AG10803 (cell line): ENCODE results near the gene GAST.

Experiments
- DNase-seq: peaks from one replicate; pipeline ENCODE4 v3.0.0; 2010; ENCODE audit warnings: low read depth
- H3K4me3 ChIP-seq: 2 replicates; pipeline ENCODE4 v1.5.1; 2011; ENCODE audit warnings: mild to moderate bottlenecking, low read length, control low read depth
- TF ChIP-seq, protein P1 (sequence below): conservative IDR thresholded peaks from 2 replicates; pipeline ENCODE4 v1.5.1; 2011; ENCODE audit warnings: mild to moderate bottlenecking, low read length, control low read depth, inconsistent platforms

GAST gene

DNA sequence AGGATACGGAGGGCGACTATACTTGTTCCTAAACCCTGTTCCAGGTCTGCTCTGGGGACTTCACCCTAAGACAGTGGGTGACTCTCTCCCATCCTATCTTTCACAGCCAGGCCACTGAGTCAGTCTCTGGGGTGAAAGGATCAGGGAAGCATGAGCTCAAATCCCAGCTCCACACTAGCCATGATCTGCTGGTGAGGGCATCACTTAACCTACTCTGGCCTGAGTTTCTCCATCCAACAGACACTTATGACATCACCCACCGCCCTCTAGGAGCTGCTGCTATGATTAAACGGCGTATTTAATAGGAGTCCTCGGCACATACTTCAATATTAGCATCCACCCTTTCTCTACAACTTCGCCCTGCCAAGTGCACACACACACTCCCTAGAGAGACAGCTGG lies 10.1 kb downstream of the GAST start:
- no peak for DNase-seq
- TF ChIP-seq, protein P1, sequence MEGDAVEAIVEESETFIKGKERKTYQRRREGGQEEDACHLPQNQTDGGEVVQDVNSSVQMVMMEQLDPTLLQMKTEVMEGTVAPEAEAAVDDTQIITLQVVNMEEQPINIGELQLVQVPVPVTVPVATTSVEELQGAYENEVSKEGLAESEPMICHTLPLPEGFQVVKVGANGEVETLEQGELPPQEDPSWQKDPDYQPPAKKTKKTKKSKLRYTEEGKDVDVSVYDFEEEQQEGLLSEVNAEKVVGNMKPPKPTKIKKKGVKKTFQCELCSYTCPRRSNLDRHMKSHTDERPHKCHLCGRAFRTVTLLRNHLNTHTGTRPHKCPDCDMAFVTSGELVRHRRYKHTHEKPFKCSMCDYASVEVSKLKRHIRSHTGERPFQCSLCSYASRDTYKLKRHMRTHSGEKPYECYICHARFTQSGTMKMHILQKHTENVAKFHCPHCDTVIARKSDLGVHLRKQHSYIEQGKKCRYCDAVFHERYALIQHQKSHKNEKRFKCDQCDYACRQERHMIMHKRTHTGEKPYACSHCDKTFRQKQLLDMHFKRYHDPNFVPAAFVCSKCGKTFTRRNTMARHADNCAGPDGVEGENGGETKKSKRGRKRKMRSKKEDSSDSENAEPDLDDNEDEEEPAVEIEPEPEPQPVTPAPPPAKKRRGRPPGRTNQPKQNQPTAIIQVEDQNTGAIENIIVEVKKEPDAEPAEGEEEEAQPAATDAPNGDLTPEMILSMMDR = no peak
- H3K4me3 ChIP-seq = no peak overlapping the region

DNA sequence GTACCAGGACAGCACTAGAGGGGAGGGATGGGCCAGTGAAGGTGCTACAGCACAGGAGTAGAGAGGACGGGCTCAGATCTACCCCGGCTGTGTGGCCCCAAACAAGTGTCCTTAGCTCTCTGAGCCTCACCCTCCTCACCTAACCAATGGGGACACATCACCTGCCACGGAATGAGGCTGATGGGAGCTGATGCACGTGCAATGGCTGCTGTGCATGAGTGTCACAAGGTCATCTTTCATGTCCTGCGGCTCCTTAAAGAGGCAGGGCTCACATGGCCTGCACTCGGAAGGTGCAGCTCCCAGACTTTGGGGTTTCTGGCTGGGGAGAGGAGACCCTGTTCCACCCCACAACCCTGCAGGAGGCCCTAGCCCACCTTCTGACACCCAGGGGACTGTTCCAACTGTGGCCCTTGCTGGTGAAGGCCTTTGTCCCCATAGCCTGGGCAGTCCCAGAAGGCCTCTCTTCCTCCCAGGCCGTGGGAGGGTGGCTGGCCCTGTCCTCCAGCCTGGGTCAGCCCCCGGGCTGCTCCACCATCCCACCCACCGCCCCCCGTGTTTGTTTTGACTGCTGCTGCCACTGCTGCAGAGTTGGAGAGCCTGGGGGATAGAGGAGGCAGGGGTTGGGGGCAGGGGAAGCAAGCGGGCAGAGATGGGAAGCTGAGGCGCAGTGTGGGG lies 11.8 kb downstream of the GAST start:
- no peak overlapping the region for H3K4me3 ChIP-seq
- no peak for DNase-seq
- TF ChIP-seq, protein P1 = no peak

DNA sequence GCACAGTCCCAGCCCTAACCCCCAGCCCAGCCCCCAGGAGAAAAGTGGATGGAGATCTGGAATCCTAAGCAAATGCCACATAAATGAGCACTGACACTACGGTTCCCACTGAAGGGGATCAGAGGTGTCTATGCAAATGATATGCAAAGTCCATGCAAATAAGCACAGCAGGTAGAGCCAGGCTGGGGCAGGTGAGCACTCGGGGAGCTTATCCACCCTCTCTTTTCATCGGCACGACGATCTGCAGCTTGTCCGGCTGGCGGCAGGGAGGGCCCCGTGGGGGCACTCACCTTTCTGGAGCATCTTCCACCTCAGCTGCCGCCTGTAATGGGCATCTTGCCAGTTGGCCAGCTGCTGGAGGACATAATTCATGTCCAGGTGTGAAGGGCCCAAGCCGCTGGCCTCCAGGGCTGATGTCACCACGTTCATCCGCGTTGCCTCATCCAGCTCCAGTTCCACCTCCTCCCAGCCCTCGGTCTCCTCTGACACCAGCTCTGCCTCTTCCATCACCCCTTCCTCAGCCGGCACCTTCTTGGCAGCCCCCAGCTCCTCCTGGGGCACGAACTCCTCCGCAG lies 12.4 kb downstream of the GAST start:
- TF ChIP-seq, protein P1 = no peak
- no peak for DNase-seq
- no peak overlapping the region for H3K4me3 ChIP-seq

DNA sequence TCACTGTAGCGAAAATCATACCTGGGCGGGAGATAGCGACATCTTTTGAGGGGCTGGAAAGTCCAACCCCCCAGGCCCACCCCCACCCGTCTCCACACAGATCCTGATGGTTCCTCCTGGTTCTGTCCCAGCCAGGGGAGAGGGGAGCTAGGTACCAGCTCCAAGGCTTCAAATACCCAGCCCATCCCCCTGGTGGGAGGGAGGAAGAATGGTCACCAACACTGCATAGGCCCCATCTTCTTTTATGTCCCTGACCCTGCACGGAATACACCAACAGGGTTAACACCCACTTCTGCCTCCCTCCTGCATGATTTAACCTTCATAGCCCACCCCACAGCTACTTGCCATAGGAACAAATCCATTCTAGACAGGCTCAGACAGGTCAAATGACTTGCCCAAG lies 13.0 kb downstream of the GAST start:
- H3K4me3 ChIP-seq = no peak overlapping the region
- TF ChIP-seq, protein P1 = no peak
- no peak for DNase-seq

DNA sequence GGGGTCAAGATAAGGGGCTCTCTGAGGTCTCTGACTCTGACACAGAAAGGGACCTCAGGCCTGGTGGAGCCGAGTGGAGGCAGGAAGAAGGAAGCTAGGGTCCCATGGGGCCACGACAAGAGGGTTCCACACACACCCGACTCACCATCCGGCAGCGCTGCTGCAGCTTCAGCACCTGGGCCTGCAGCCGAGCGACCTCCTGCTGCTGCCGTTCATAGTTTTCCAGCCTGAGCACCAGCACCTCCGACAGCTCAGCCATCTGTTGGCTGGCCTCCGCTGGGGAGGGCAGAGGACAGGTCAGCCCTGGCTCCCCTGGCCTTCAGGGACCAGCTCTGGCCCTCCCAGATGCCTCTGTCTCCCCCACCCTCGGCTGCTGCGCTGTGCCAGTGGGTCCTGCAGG lies 15.9 kb downstream of the GAST start:
- no peak overlapping the region for H3K4me3 ChIP-seq
- TF ChIP-seq, protein P1 = no peak
- no peak for DNase-seq

DNA sequence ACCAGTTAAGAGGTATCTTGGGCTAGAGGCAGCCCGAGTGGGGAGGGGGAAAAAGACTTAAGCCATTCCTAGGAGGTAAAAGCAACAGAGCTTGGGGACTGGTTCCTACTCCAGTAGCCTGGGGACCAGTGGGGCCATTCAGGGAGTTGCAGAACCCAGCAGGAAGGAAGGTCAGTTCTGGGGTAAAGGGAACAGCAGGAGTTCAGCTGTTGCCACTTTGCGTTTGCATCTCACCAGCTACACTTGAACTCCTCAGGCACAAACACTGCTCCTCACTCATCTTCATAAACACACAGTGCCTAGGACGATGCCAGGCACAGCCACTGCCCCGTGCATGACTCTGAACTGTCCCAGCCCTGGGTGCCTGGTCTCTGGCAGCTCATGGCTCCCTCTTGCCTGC lies 18.3 kb downstream of the GAST start:
- H3K4me3 ChIP-seq = no peak overlapping the region
- TF ChIP-seq, protein P1 = no peak
- DNase-seq = no peak

DNA sequence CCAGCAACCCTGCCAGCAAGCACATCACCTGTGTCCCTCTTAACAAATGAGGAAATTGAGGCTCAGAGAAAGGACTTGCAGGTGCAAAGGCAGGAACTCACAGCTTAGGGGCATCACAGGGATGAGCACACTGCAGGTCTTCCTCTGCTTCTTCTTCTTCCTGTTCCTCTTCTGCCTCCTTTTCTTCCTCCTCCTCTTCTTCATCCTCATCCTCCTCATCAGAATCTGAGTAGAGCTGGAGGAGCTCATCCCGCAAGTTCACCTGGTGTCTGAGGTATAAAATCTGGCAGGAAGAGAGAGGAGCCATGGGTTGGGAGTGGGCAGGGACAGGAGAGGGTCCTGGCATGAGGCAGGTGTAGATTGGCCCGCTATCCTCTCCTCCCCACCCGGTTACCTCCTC lies 19.7 kb downstream of the GAST start:
- H3K4me3 ChIP-seq = no peak overlapping the region
- DNase-seq = no peak
- TF ChIP-seq, protein P1 = no peak
